Astrocyte (in vitro differentiated cells and primary cell): Measurements from ENCODE around the gene NUP98. TPM values are rescaled to one million over a fixed set of nuclear protein-coding genes. Genes with fewer than 3 reads are reported as not detected.
A peak's percentile ranks its signal among the peaks of the same experiment; 100 is the strongest.

ENCODE experiments used
- DNase-seq: peaks from one replicate; pipeline ENCODE4 v3.0.0-alpha.2; 2010; ENCODE audit warnings: low read depth
- FAIRE-seq: peaks from 2 replicates; lab custom pipeline; 2011; peaks lifted over from hg19 to GRCh38; lab: Jason Lieb, UNC
- H2AFZ ChIP-seq: 2 replicates; pipeline ENCODE4 v1.6.0; 2012; ENCODE audit warnings: low read depth, low read length, inconsistent platforms
- H3K27ac ChIP-seq: 2 replicates; pipeline ENCODE4 v1.5.1; 2011; ENCODE audit warnings: low read depth, low read length, inconsistent platforms
- H3K27me3 ChIP-seq: 2 replicates; pipeline ENCODE4 v1.6.0; 2011; ENCODE audit warnings: low read length, inconsistent platforms; ENCODE audit not compliant: insufficient read depth
- H3K36me3 ChIP-seq: 2 replicates; pipeline ENCODE4 v1.5.1; 2011; ENCODE audit warnings: low read length, inconsistent platforms; ENCODE audit not compliant: insufficient read depth
- H3K4me1 ChIP-seq: 2 replicates; pipeline ENCODE4 v1.5.1; 2011; ENCODE audit warnings: low read length, inconsistent platforms; ENCODE audit not compliant: insufficient read depth
- H3K4me2 ChIP-seq: 2 replicates; pipeline ENCODE4 v1.6.0; 2012; ENCODE audit warnings: low read length, inconsistent platforms
- H3K4me3 ChIP-seq: 2 replicates; pipeline ENCODE4 v1.5.1; 2011; ENCODE audit warnings: low read depth, mild to moderate bottlenecking, low read length, inconsistent platforms; ENCODE audit not compliant: insufficient read depth
- H3K79me2 ChIP-seq: 2 replicates; pipeline ENCODE4 v1.6.0; 2012; ENCODE audit warnings: mild to moderate bottlenecking, low read length, inconsistent platforms; ENCODE audit not compliant: insufficient read depth
- H3K9ac ChIP-seq: 2 replicates; pipeline ENCODE4 v1.6.0; 2012; ENCODE audit warnings: mild to moderate bottlenecking, low read length, inconsistent platforms
- H3K9me3 ChIP-seq: 2 replicates; pipeline ENCODE4 v1.5.1; 2012; ENCODE audit warnings: low read depth, mild to moderate bottlenecking, low read length, inconsistent platforms; ENCODE audit not compliant: insufficient read depth
- H4K20me1 ChIP-seq: 2 replicates; pipeline ENCODE4 v1.6.0; 2012; ENCODE audit warnings: low read length, inconsistent platforms; ENCODE audit not compliant: insufficient read depth
- H3K27ac Mint-ChIP-seq: one replicate; pipeline ENCODE4 v1.8.0; 2021; ENCODE audit warnings: mild to moderate bottlenecking, mixed read lengths; ENCODE audit not compliant: unreplicated experiment
- H3K27me3 Mint-ChIP-seq: one replicate; pipeline ENCODE4 v1.8.0; 2021; ENCODE audit warnings: low read depth, mixed read lengths; ENCODE audit not compliant: unreplicated experiment
- H3K36me3 Mint-ChIP-seq: one replicate; pipeline ENCODE4 v1.8.0; 2021; ENCODE audit warnings: low read depth, mixed read lengths; ENCODE audit not compliant: unreplicated experiment
- H3K4me1 Mint-ChIP-seq: one replicate; pipeline ENCODE4 v1.8.0; 2021; ENCODE audit warnings: low read depth, mixed read lengths; ENCODE audit not compliant: unreplicated experiment
- H3K4me3 Mint-ChIP-seq: one replicate; pipeline ENCODE4 v1.8.0; 2021; ENCODE audit warnings: mild to moderate bottlenecking, moderate library complexity, mixed read lengths; ENCODE audit not compliant: unreplicated experiment
- H3K9me3 Mint-ChIP-seq: one replicate; pipeline ENCODE4 v1.8.0; 2021; ENCODE audit warnings: mild to moderate bottlenecking, mixed read lengths; ENCODE audit not compliant: unreplicated experiment
- EZH2 ChIP-seq: IDR thresholded peaks from 2 replicates; pipeline ENCODE4 v1.6.1; 2012; ENCODE audit warnings: mild to moderate bottlenecking, low read length, inconsistent platforms; ENCODE audit not compliant: insufficient read depth
- total RNA-seq: library from RNA; stranded (reverse); gene quantifications from 2 replicates; pipeline ENCODE4 v1.2.1, GENCODE V29; 2021
- TF ChIP-seq, protein P1 (sequence below): IDR thresholded peaks from 2 replicates; pipeline ENCODE4 v1.5.1; 2011; ENCODE audit warnings: low read depth, mild to moderate bottlenecking, inconsistent platforms, low read length, moderate library complexity; ENCODE audit not compliant: insufficient read depth

The NUP98 gene
- total RNA-seq, 1 donor from 2014 or later = 81.2 TPM

- H3K27me3 Mint-ChIP-seq = peaks cover 6% of the 10 kb centered on the region
- H3K36me3 Mint-ChIP-seq = no peaks in the 10 kb centered on the region
- H3K27ac ChIP-seq = peak overlapping the region; percentile 37
- H3K4me1 ChIP-seq = no peaks in the 10 kb centered on the region
- H3K27me3 ChIP-seq = no peaks in the 10 kb centered on the region
- H2AFZ ChIP-seq = no peak overlapping the region
- DNase-seq = peak; percentile 44
- no peaks in the 10 kb centered on the region for H4K20me1 ChIP-seq
- H3K4me3 ChIP-seq = no peak overlapping the region
- H3K4me3 Mint-ChIP-seq = no peak overlapping the region
- no peaks in the 10 kb centered on the region for H3K9me3 ChIP-seq
- TF ChIP-seq, protein P1, sequence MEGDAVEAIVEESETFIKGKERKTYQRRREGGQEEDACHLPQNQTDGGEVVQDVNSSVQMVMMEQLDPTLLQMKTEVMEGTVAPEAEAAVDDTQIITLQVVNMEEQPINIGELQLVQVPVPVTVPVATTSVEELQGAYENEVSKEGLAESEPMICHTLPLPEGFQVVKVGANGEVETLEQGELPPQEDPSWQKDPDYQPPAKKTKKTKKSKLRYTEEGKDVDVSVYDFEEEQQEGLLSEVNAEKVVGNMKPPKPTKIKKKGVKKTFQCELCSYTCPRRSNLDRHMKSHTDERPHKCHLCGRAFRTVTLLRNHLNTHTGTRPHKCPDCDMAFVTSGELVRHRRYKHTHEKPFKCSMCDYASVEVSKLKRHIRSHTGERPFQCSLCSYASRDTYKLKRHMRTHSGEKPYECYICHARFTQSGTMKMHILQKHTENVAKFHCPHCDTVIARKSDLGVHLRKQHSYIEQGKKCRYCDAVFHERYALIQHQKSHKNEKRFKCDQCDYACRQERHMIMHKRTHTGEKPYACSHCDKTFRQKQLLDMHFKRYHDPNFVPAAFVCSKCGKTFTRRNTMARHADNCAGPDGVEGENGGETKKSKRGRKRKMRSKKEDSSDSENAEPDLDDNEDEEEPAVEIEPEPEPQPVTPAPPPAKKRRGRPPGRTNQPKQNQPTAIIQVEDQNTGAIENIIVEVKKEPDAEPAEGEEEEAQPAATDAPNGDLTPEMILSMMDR = no peak
- TF ChIP-seq EZH2 = no peak
- peak overlapping the region; percentile 50 for H3K27ac Mint-ChIP-seq
- peak overlapping the region; percentile 20 for H3K9ac ChIP-seq
- FAIRE-seq = no peak
- no peak overlapping the region for H3K4me2 ChIP-seq
- no peaks in the 10 kb centered on the region for H3K79me2 ChIP-seq
- H3K9me3 Mint-ChIP-seq = no peaks in the 10 kb centered on the region
- H3K36me3 ChIP-seq = no peaks in the 10 kb centered on the region
- H3K4me1 Mint-ChIP-seq = peaks cover 6% of the 10 kb centered on the region
These were observed 170.1 kb downstream of the NUP98 start for GRCh38 chr11:3627291-3627690.

DNA sequence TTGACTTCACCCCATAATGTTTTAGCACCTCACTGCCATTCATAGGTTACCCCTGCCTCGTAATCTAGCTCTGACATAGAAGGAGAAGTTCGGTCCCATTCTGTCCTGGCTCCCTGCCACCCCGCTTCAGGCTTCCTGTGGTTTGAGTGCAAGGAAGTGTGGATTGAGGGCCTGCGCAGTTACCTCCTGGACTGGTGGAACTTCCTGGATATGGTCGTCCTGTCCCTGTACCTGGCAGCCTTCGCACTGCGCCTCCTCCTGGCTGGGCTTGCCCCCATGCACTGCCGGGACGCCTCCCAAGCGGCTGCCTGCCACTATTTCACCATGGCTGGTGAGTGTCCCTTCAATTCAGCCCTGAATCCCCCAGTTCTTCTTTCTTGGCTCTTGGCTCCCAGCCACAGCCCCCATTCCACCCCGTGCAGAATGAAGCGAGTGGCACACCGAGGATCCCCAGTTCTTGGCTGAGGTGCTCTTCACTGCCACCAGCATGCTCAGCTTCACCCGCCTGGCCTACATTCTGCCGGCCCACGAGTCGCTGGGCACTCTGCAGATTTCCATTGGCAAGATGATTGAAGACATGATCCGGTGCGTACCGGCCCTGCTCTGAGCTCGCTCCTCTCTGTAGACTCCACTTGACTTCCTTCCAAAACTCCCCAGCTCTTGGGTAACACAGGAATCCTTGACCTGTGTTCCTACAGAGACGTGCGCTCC, 170.9 kb downstream of the NUP98 start:
- Mint-ChIP-seq H3K4me1 (peaks cover 6% of the 10 kb centered on the region), H3K4me3 (no peak overlapping the region), H3K36me3 (no peaks in the 10 kb centered on the region), H3K27ac (peak overlapping the region; percentile 50), H3K27me3 (peaks cover 8% of the 10 kb centered on the region), H3K9me3 (no peaks in the 10 kb centered on the region)
- no peak for DNase-seq
- Histone ChIP-seq H3K9ac (no peak overlapping the region), H3K27ac (no peak overlapping the region), H3K27me3 (no peaks in the 10 kb centered on the region), H3K4me3 (no peak overlapping the region), H3K79me2 (no peaks in the 10 kb centered on the region), H3K9me3 (no peaks in the 10 kb centered on the region), H3K36me3 (no peaks in the 10 kb centered on the region), H4K20me1 (no peaks in the 10 kb centered on the region), H3K4me2 (no peak overlapping the region), H2AFZ (no peak overlapping the region), H3K4me1 (no peaks in the 10 kb centered on the region)
- TF ChIP-seq, protein P1 = no peak
- no peak for TF ChIP-seq EZH2
- FAIRE-seq = no peak

Other genes with a start within 250 kb of the NUP98 start
- 4.1 and 8.3 TPM in 2 replicates for gene ART5, start 155.6 kb downstream of the NUP98 start, total RNA-seq
- gene ART1, start 152.4 kb downstream of the NUP98 start, total RNA-seq = not detected in 2 replicates
- 1.5 and 2.1 TPM in 2 replicates for gene CHRNA10, start 126.2 kb downstream of the NUP98 start, total RNA-seq
- 22.4 and 22.5 TPM in 2 replicates for gene PGAP2, start 11.0 kb upstream of the NUP98 start, total RNA-seq
- gene RHOG, start 43.4 kb upstream of the NUP98 start, total RNA-seq = 54.5 and 54.7 TPM in 2 replicates
- gene STIM1, start 58.1 kb upstream of the NUP98 start, total RNA-seq = 42.9 and 49.3 TPM in 2 replicates